ENCODE data around the gene ADRB2. TPM values are rescaled to one million over a fixed set of nuclear protein-coding genes. Genes with fewer than 3 reads are reported as not detected.

Gene ADRB2
- total RNA-seq, 2 experiments from 2014 or later: 4.4 to 16.8 TPM

- no peak overlapping the region for H3K4me3 ChIP-seq (ENCODE audit: low read depth, low read length, poor library complexity, severe bottlenecking)
- no peak for DNase-seq (ENCODE audit: low spot score)
- CTCF ChIA-PET (ENCODE audit: unreplicated experiment): no interaction called here
- BruUV-seq (replicated peaks): no TSS peak
- no peak for TF ChIP-seq EZH2phosphoT487 (IDR thresholded peaks at IDR 0.05; ENCODE audit: borderline replicate concordance, low read depth, low read length)
- TF ChIP-seq, protein P1, sequence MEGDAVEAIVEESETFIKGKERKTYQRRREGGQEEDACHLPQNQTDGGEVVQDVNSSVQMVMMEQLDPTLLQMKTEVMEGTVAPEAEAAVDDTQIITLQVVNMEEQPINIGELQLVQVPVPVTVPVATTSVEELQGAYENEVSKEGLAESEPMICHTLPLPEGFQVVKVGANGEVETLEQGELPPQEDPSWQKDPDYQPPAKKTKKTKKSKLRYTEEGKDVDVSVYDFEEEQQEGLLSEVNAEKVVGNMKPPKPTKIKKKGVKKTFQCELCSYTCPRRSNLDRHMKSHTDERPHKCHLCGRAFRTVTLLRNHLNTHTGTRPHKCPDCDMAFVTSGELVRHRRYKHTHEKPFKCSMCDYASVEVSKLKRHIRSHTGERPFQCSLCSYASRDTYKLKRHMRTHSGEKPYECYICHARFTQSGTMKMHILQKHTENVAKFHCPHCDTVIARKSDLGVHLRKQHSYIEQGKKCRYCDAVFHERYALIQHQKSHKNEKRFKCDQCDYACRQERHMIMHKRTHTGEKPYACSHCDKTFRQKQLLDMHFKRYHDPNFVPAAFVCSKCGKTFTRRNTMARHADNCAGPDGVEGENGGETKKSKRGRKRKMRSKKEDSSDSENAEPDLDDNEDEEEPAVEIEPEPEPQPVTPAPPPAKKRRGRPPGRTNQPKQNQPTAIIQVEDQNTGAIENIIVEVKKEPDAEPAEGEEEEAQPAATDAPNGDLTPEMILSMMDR (conservative IDR thresholded peaks at IDR 0.05; ENCODE audit: low read length): no peak
- no peaks in the 10 kb centered on the region for H3K79me2 ChIP-seq (ENCODE audit: insufficient read depth, low read depth, low read length)
- H3K36me3 ChIP-seq (ENCODE audit: insufficient read depth, low read length): no peaks in the 10 kb centered on the region
- peaks cover 4% of the 10 kb centered on the region for H3K4me1 ChIP-seq (ENCODE audit: insufficient read depth, low read length, poor library complexity, severe bottlenecking)
- no peak overlapping the region for H2AFZ ChIP-seq (ENCODE audit: low read length)
- POLR2A ChIA-PET: no interaction called here
- no peaks in the 10 kb centered on the region for H3K9me2 ChIP-seq (ENCODE audit: insufficient read depth, low read length)
- no peak overlapping the region for H3K27ac ChIP-seq (ENCODE audit: low read depth, low read length, poor library complexity, severe bottlenecking)
- H4K20me1 ChIP-seq (ENCODE audit: insufficient read depth, low read length): no peaks in the 10 kb centered on the region; the same call in 1 of the 2 replicates
- no peaks in the 10 kb centered on the region for H3K9me3 ChIP-seq (ENCODE audit: low read length)
- intact Hi-C loops (cut with micrococcal nuclease; ENCODE audit: unreplicated experiment): no loop called here
- no peak overlapping the region for H3K4me2 ChIP-seq (ENCODE audit: low read length)
These were observed 47.5 kb upstream of the ADRB2 start for GRCh38 chr5:148778882-148779281.

DNA sequence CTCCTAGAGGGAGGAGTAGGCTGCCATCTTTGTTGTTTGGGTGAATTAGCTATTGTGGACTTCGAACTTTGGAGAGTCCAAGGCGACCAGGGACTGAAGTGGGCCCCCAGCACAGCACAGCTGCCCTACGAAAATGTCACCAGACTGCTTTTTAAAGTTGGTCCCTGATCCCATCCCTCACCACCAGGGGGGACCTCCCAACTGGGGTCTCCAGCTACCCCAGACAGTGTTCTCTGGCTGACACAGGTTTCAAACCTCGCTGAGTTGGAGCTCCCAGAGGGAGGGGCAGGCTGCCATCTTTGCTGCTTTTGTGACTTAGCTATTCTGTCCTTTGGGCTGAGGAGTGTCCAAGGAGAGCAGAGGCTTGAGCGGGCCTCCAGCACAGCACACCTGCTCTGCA, 45.7 kb upstream of the ADRB2 start:
- Histone ChIP-seq H3K36me3 (ENCODE audit: insufficient read depth, low read length) (no peaks in the 10 kb centered on the region), H2AFZ (ENCODE audit: low read length) (no peak overlapping the region), H3K4me1 (ENCODE audit: insufficient read depth, low read length, poor library complexity, severe bottlenecking) (no peaks in the 10 kb centered on the region), H3K9me3 (ENCODE audit: low read length) (no peaks in the 10 kb centered on the region), H3K4me2 (ENCODE audit: low read length) (no peak overlapping the region), H3K79me2 (ENCODE audit: insufficient read depth, low read depth, low read length) (no peaks in the 10 kb centered on the region), H4K20me1 (ENCODE audit: insufficient read depth, low read length) (no peaks in the 10 kb centered on the region; the same call in 1 of the 2 replicates), H3K27ac (ENCODE audit: low read depth, low read length, poor library complexity, severe bottlenecking) (no peak overlapping the region), H3K9me2 (ENCODE audit: insufficient read depth, low read length) (no peaks in the 10 kb centered on the region), H3K4me3 (ENCODE audit: low read depth, low read length, poor library complexity, severe bottlenecking) (no peak overlapping the region)
- ChIA-PET CTCF (ENCODE audit: unreplicated experiment) (no interaction called here), POLR2A (interaction anchor here (0.6 to 1.8 kb wide), 3 partner anchors 9 to 212 kb away, joined by 3 to 6 read pairs (median 3); no protein-coding TSS in a partner anchor)
- TF ChIP-seq, protein P1 (conservative IDR thresholded peaks at IDR 0.05; ENCODE audit: low read length): peak; percentile 43; the same call in 1 of the 2 replicates
- TF ChIP-seq EZH2phosphoT487 (IDR thresholded peaks at IDR 0.05; ENCODE audit: borderline replicate concordance, low read depth, low read length): no peak
- DNase-seq (ENCODE audit: low spot score): peak; percentile 29
- BruUV-seq (replicated peaks): no TSS peak
- intact Hi-C loops (cut with micrococcal nuclease; ENCODE audit: unreplicated experiment): no loop called here

DNA sequence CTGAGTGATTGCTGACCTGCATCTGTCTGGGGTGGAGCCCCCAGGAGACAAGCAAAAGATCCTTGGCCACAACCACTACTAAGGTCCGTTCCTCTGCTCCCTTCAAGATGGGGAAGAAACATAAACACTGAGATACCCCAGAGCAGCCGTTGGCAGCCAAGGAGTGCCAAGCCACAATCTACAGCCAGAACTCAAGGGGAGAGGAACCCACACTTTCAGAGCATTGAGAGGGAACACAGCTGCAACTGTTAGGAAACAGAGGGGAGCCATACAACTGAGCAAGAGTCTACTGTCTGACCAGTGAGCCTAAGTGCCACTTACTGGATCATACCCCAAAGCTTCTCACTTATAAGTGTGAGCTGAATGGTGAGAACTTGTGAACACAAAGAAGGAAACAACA, 44.6 kb upstream of the ADRB2 start:
- CTCF ChIA-PET (ENCODE audit: unreplicated experiment): no interaction called here
- H2AFZ ChIP-seq (ENCODE audit: low read length): no peak overlapping the region

More for the DNA sequence above, 44.6 kb upstream of the ADRB2 start:
- no peak overlapping the region for H3K4me2 ChIP-seq (ENCODE audit: low read length)
- POLR2A ChIA-PET: interaction anchor here (1.0 kb wide), 1 partner anchor 70 kb away, joined by 3 read pairs; no protein-coding TSS in a partner anchor
- no peaks in the 10 kb centered on the region for H3K4me1 ChIP-seq (ENCODE audit: insufficient read depth, low read length, poor library complexity, severe bottlenecking)
- no peaks in the 10 kb centered on the region for H3K79me2 ChIP-seq (ENCODE audit: insufficient read depth, low read depth, low read length)
- BruUV-seq (replicated peaks): no TSS peak
- intact Hi-C loops (cut with micrococcal nuclease; ENCODE audit: unreplicated experiment): no loop called here
- H3K9me3 ChIP-seq (ENCODE audit: low read length): no peaks in the 10 kb centered on the region
- no peaks in the 10 kb centered on the region for H3K36me3 ChIP-seq (ENCODE audit: insufficient read depth, low read length)
- DNase-seq (ENCODE audit: low spot score): no peak
- H3K9me2 ChIP-seq (ENCODE audit: insufficient read depth, low read length): no peaks in the 10 kb centered on the region
- TF ChIP-seq, protein P1 (conservative IDR thresholded peaks at IDR 0.05; ENCODE audit: low read length): no peak
- no peak for TF ChIP-seq EZH2phosphoT487 (IDR thresholded peaks at IDR 0.05; ENCODE audit: borderline replicate concordance, low read depth, low read length)
- no peak overlapping the region for H3K27ac ChIP-seq (ENCODE audit: low read depth, low read length, poor library complexity, severe bottlenecking)
- no peak overlapping the region for H3K4me3 ChIP-seq (ENCODE audit: low read depth, low read length, poor library complexity, severe bottlenecking)
- no peaks in the 10 kb centered on the region; the same call in 1 of the 2 replicates for H4K20me1 ChIP-seq (ENCODE audit: insufficient read depth, low read length)
